Smooth muscle cell (in vitro differentiated cells): ENCODE data around the gene STEAP4. TPM values are rescaled to one million over a fixed set of nuclear protein-coding genes. Genes with fewer than 3 reads are reported as not detected.

ENCODE experiments used
- DNase-seq: peaks from one replicate; lab custom pipeline; 2025; ENCODE audit not compliant: unreplicated experiment; lab: John Stamatoyannopoulos, UW
- H2AFZ ChIP-seq: fragments of 200-600 bp; sonication (generic); 2 replicates; pipeline ENCODE4 v1.6.0; 2016; ENCODE audit warnings: antibody characterized with exemption, low read depth, mild to moderate bottlenecking
- H3F3A ChIP-seq: fragments of 200-600 bp; sonication (generic); 2 replicates; pipeline ENCODE4 v1.6.0; 2017; ENCODE audit warnings: antibody characterized with exemption, low read depth
- H3K27ac ChIP-seq: fragments of 200-600 bp; sonication (generic); 2 replicates; pipeline ENCODE4 v1.5.1; 2016; ENCODE audit warnings: low read depth, mild to moderate bottlenecking
- H3K27me3 ChIP-seq: fragments of 200-600 bp; sonication (generic); 2 replicates; pipeline ENCODE4 v1.6.1; 2016; ENCODE audit warnings: low read depth, mild to moderate bottlenecking
- H3K36me3 ChIP-seq: fragments of 200-600 bp; sonication (generic); 2 replicates; pipeline ENCODE4 v1.5.1; 2016; ENCODE audit warnings: low read depth
- H3K4me1 ChIP-seq: fragments of 200-600 bp; sonication (generic); 2 replicates; pipeline ENCODE4 v1.5.1; 2016; ENCODE audit warnings: low read depth
- H3K4me2 ChIP-seq: fragments of 200-600 bp; sonication (generic); 2 replicates; pipeline ENCODE4 v1.6.0; 2016; ENCODE audit warnings: mild to moderate bottlenecking
- H3K4me3 ChIP-seq: fragments of 200-600 bp; sonication (generic); 2 replicates; pipeline ENCODE4 v1.5.1; 2016; ENCODE audit warnings: mild to moderate bottlenecking
- H3K79me2 ChIP-seq: fragments of 200-600 bp; sonication (generic); 2 replicates; pipeline ENCODE4 v1.6.0; 2016; ENCODE audit warnings: low read depth, mild to moderate bottlenecking
- H3K9ac ChIP-seq: fragments of 200-600 bp; sonication (generic); 2 replicates; pipeline ENCODE4 v1.6.0; 2016; ENCODE audit warnings: low read depth
- H3K9me3 ChIP-seq: fragments of 200-600 bp; sonication (generic); replicated peaks from 2 replicates; pipeline ENCODE4 v1.5.1; 2016; ENCODE audit warnings: low read depth
- H4K20me1 ChIP-seq: fragments of 200-600 bp; sonication (generic); 2 replicates; pipeline ENCODE4 v1.6.0; 2016; ENCODE audit warnings: low read depth
- WGBS: methylation state at CpG from one replicate; pipeline ENCODE4 v1.1.7; 2016; ENCODE audit warnings: low lambda C conversion rate; 5-methylcytosine and 5-hydroxymethylcytosine counted together
- polyA plus RNA-seq: library from polyadenylated mRNA; unstranded; fragments of >200 nt; fragmentation: Nextera tagmentation; extraction: Ambion mirVana; gene quantifications from 2 replicates; pipeline ENCODE4 v1.2.1, GENCODE V29; 2016
- total RNA-seq: library from RNA; depleted of rRNA; stranded (reverse); fragments of >200 nt; gene quantifications from 2 replicates; pipeline ENCODE4 v1.2.3, GENCODE V29; 2014
- TF ChIP-seq, protein P1 (sequence below): fragments of 200-600 bp; sonication (generic); IDR thresholded peaks from 2 replicates; pipeline ENCODE4 v1.5.1; 2017; ENCODE audit warnings: borderline replicate concordance, mild to moderate bottlenecking, antibody characterized with exemption; ENCODE audit not compliant: insufficient read depth, poor library complexity, severe bottlenecking

STEAP4 gene
- total and polyA plus RNA-seq, 2 experiments from 2014 or later = 0.18 TPM; not detected in 1

DNA sequence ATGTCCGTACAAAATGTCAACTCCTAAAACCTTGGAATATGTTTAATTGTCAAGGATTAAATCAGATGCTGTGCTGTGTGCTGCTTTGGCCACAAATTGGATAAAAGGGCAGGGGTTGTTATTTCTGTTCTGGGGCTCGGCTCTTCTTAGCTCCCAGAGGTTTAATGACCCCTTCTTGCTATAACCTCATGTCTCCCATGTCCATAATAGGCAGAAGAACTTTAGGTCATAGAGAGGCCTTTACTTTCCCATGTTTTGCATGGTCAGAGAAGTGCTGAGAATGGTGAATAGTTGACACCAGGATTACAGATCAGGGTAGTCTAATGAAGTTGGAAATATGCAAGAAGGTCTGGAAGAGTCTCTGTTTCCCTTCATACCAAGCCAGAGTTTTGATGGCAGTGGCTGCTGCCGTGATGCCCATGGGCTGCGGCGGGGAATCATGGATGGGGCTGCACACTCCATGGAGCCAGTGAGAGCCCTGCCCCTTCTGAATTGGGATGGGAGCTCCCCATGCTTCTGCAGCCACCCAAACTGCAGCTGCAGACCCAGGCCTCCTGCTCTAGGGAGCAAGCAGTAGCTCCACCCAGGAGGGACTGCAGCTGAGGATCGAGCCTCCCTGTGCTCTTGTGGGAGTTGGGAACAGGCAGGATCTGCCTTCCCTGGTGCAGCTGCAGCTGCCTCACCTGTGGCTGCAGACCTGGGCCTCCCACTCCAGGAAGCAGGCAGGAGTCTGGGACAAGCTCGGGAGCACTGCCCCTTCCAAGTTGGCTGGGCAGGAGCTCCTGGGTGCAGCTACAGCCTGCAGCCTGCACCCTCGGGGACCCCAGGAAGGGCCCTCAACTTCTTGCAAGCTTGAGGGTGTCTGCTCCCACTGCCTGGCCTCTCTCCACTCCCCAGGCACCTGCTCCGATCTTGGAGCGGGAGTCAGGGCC is 23.1 kb upstream of the STEAP4 start:
- Histone ChIP-seq H3K27me3 (no peaks in the 10 kb centered on the region), H3K9ac (no peak overlapping the region), H3K4me3 (no peak overlapping the region), H3K36me3 (no peaks in the 10 kb centered on the region), H4K20me1 (no peaks in the 10 kb centered on the region), H3F3A (no peaks in the 10 kb centered on the region), H3K27ac (no peak overlapping the region), H3K4me2 (no peak overlapping the region), H3K9me3 (no peaks in the 10 kb centered on the region), H3K79me2 (no peaks in the 10 kb centered on the region), H2AFZ (no peak overlapping the region), H3K4me1 (no peaks in the 10 kb centered on the region)
- DNase-seq = no peak
- TF ChIP-seq, protein P1, sequence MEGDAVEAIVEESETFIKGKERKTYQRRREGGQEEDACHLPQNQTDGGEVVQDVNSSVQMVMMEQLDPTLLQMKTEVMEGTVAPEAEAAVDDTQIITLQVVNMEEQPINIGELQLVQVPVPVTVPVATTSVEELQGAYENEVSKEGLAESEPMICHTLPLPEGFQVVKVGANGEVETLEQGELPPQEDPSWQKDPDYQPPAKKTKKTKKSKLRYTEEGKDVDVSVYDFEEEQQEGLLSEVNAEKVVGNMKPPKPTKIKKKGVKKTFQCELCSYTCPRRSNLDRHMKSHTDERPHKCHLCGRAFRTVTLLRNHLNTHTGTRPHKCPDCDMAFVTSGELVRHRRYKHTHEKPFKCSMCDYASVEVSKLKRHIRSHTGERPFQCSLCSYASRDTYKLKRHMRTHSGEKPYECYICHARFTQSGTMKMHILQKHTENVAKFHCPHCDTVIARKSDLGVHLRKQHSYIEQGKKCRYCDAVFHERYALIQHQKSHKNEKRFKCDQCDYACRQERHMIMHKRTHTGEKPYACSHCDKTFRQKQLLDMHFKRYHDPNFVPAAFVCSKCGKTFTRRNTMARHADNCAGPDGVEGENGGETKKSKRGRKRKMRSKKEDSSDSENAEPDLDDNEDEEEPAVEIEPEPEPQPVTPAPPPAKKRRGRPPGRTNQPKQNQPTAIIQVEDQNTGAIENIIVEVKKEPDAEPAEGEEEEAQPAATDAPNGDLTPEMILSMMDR = no peak
- WGBS = 80% methylated on average over 10 of the region's 10 CpGs

DNA sequence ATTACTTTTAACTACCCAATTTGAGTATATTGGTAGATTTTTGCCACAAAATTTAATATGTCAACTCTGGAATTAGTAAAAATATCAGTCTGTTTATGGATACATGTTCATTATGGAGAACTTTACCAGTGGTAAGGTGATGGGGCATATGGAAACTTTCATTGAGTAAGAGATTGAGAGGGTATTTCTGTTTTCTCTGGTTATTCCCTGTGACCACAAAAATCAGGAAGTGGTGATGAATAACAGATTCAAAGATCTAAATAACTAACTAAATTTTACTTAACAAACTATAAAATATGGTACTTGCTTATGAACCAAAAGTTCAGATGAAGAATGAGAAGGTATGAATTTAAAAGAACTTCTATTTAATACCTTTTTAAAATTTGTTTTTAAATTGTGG is 22.1 kb upstream of the STEAP4 start:
- no peaks in the 10 kb centered on the region for H3K9me3 ChIP-seq
- H3K27me3 ChIP-seq = no peaks in the 10 kb centered on the region

DNA sequence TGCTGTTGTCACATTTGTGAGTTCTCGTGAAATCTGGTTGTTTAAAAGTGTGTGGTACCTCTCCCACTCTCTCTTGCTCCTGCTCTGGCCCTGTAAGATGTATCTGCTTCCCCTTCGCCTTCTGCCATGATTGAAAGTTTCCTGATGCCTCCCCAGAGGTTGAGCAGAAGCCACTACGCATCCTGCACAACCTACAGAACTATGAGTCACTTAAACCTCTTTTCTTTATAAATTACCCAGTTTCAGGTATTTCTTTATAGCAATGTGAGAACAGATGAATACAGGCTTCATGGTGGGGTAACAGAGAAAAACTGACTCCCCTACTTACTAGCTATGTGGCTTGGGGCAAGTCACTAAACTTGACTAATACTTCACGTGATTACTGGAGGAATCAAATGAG is 18.0 kb upstream of the STEAP4 start:
- no peak overlapping the region for H3K9ac ChIP-seq
- no peaks in the 10 kb centered on the region for H3K9me3 ChIP-seq
- no peaks in the 10 kb centered on the region for H4K20me1 ChIP-seq
- H3K4me2 ChIP-seq = no peak overlapping the region
- no peak overlapping the region for H3K27ac ChIP-seq
- no peaks in the 10 kb centered on the region for H3K27me3 ChIP-seq
- TF ChIP-seq, protein P1 = no peak
- no peaks in the 10 kb centered on the region for H3K36me3 ChIP-seq
- no peak overlapping the region for H2AFZ ChIP-seq
- no peak for DNase-seq
- no peak overlapping the region for H3K4me3 ChIP-seq
- H3K4me1 ChIP-seq = no peaks in the 10 kb centered on the region
- WGBS = 94% methylated on average over 4 of the region's 4 CpGs
- H3K79me2 ChIP-seq = no peaks in the 10 kb centered on the region
- no peaks in the 10 kb centered on the region for H3F3A ChIP-seq

More for the DNA sequence above, 22.1 kb upstream of the STEAP4 start:
- TF ChIP-seq, protein P1 = no peak
- H3F3A ChIP-seq = no peaks in the 10 kb centered on the region
- no peaks in the 10 kb centered on the region for H3K36me3 ChIP-seq
- no peaks in the 10 kb centered on the region for H3K4me1 ChIP-seq
- no peak overlapping the region for H3K4me2 ChIP-seq
- no peak overlapping the region for H3K27ac ChIP-seq
- no peak overlapping the region for H2AFZ ChIP-seq
- H3K9ac ChIP-seq = no peak overlapping the region
- H4K20me1 ChIP-seq = no peaks in the 10 kb centered on the region
- no peaks in the 10 kb centered on the region for H3K79me2 ChIP-seq
- DNase-seq = no peak
- H3K4me3 ChIP-seq = no peak overlapping the region

DNA sequence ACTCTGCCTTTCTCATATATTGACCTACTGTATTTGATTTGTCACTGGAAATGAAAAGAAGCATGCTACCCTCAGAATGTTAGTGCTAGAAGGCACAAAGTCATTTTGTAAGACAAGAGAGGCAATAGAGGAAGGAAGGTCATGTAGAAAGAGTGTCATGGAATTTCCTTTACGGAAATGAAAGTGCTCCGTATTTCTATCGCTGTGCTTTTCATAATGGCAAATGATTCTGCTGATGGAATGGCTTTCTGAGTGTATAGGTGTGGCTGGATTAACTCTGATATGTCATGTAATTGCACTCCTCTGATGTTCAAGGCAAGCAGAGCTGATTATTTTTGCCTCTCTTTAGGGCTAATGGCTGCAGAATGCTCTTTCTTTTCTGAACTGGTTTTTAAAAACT is 15.5 kb upstream of the STEAP4 start:
- H4K20me1 ChIP-seq = no peaks in the 10 kb centered on the region
- H3K9ac ChIP-seq = no peak overlapping the region
- DNase-seq = no peak
- TF ChIP-seq, protein P1 = no peak
- H3K36me3 ChIP-seq = no peaks in the 10 kb centered on the region
- no peak overlapping the region for H3K4me3 ChIP-seq
- H3K79me2 ChIP-seq = no peaks in the 10 kb centered on the region
- H3F3A ChIP-seq = no peaks in the 10 kb centered on the region
- H3K9me3 ChIP-seq = no peaks in the 10 kb centered on the region
- no peak overlapping the region for H2AFZ ChIP-seq
- 90% methylated on average over 3 of the region's 3 CpGs for WGBS
- no peak overlapping the region for H3K27ac ChIP-seq
- no peaks in the 10 kb centered on the region for H3K27me3 ChIP-seq
- H3K4me2 ChIP-seq = no peak overlapping the region
- no peaks in the 10 kb centered on the region for H3K4me1 ChIP-seq
